B cell (primary cell): ENCODE data around the gene KRTAP5-1. TPM values are rescaled to one million over a fixed set of nuclear protein-coding genes. Genes with fewer than 3 reads are reported as not detected.

Experiments used
- ATAC-seq: fragments of 200-7000 bp; cut with Tn5 transposase; one replicate; pipeline ENCODE4 v1.10.0; 2021; ENCODE audit warnings: low read depth, mild to moderate bottlenecking, moderate number of reproducible peaks, moderate library complexity
- CTCF ChIA-PET: fragments of 350-600 bp; sonication (Branson Sonifier 250); formaldehyde crosslinking; loops from one replicate; lab custom pipeline; 2021; ENCODE audit warnings: antibody characterized with exemption, inconsistent platforms; lab: Charles Lee
- POLR2A ChIA-PET: fragments of 350-600 bp; sonication (Branson Sonifier 250); formaldehyde crosslinking; loops from one replicate; lab custom pipeline; 2021; ENCODE audit warnings: antibody characterized with exemption; lab: Charles Lee
- DNase-seq: peaks from one replicate; pipeline ENCODE4 v3.0.0; 2013
- H2AFZ ChIP-seq: 2 replicates; pipeline ENCODE4 v1.6.1; 2012; ENCODE audit warnings: mild to moderate bottlenecking, low read depth, low read length; ENCODE audit not compliant: insufficient read depth, poor library complexity, severe bottlenecking
- H3K27ac ChIP-seq, 2 donors: 1 replicate in 1 of 2; 2 replicates in 1 of 2; pipeline ENCODE4 v1.5.1; 2012 to 2013; ENCODE audit warnings: low read length in 2 of 2, mild to moderate bottlenecking in 2 of 2, moderate library complexity in 1 of 2
- H3K27me3 ChIP-seq, 4 experiments: fragments of 200-600 bp in 1 of 4; sonication (generic) in 1 of 4; replicated peaks in 1 of 4; 1 replicate in 2 of 4; 2 replicates in 2 of 4; pipeline versions ENCODE4 v1.6.1 to v1.7.0; 2013 to 2016; ENCODE audit warnings: low read length in 3 of 4, mild to moderate bottlenecking in 2 of 4, mixed read lengths in 1 of 4, moderate library complexity in 1 of 4; ENCODE audit not compliant: insufficient read depth in 4 of 4, control insufficient read depth in 3 of 4; ENCODE audit errors: control extremely low read depth in 1 of 4
- H3K36me3 ChIP-seq, 2 experiments: replicated peaks in 1 of 2; 1 replicate in 1 of 2; 2 replicates in 1 of 2; pipeline versions ENCODE4 v1.6.1 to v1.7.1; 2013; ENCODE audit warnings: low read length in 1 of 2; ENCODE audit not compliant: insufficient read depth in 2 of 2, control insufficient read depth in 1 of 2; ENCODE audit errors: control extremely low read depth in 1 of 2, extremely low read depth in 1 of 2
- H3K4me1 ChIP-seq, 2 donors: fragments of 200-600 bp in 1 of 2; sonication (generic) in 1 of 2; 1 replicate in 1 of 2; 2 replicates in 1 of 2; pipeline versions ENCODE4 v1.5.1 to v1.6.1; 2013 to 2017; ENCODE audit warnings: low read length in 2 of 2; ENCODE audit not compliant: control insufficient read depth in 2 of 2, insufficient read depth in 2 of 2
- H3K4me2 ChIP-seq: replicated peaks from 2 replicates; pipeline ENCODE3; 2012; ENCODE audit warnings: mild to moderate bottlenecking, low read depth, low read length; ENCODE audit not compliant: poor library complexity, severe bottlenecking
- H3K4me3 ChIP-seq, 5 experiments: fragments of 200-600 bp in 1 of 5; sonication (generic) in 1 of 5; 1 replicate in 3 of 5; 2 replicates in 2 of 5; pipeline versions ENCODE4 v1.5.1 to v1.7.0; 2011 to 2016; ENCODE audit warnings: low read length in 4 of 5, mild to moderate bottlenecking in 4 of 5, low read depth in 2 of 5, control low read depth in 1 of 5, moderate library complexity in 1 of 5; ENCODE audit not compliant: insufficient read depth in 1 of 5; ENCODE audit errors: control extremely low read depth in 1 of 5, extremely low read depth in 1 of 5
- H3K79me2 ChIP-seq: fragments of 200-600 bp; sonication (generic); one replicate; pipeline ENCODE4 v1.6.0; 2016; ENCODE audit warnings: low read length; ENCODE audit not compliant: control insufficient read depth, insufficient read depth
- H3K9ac ChIP-seq: fragments of 200-600 bp; sonication (generic); 2 replicates; pipeline ENCODE4 v1.6.1; 2017; ENCODE audit warnings: mild to moderate bottlenecking, low read length, moderate library complexity
- H3K9me3 ChIP-seq, 3 donors: one replicate each; pipeline versions ENCODE4 v1.6.1 to v1.7.1; 2013; ENCODE audit warnings: low read length in 2 of 3; ENCODE audit not compliant: control insufficient read depth in 2 of 3, insufficient read depth in 1 of 3; ENCODE audit errors: control extremely low read depth in 1 of 3
- H4K20me1 ChIP-seq: 2 replicates; pipeline ENCODE4 v1.6.0; 2012; ENCODE audit warnings: mild to moderate bottlenecking, low read length; ENCODE audit not compliant: insufficient read depth, control insufficient read depth, poor library complexity, severe bottlenecking
- H3K27ac Mint-ChIP-seq: one replicate; pipeline ENCODE4 v1.8.0; 2021; ENCODE audit warnings: mixed read lengths
- H3K27me3 Mint-ChIP-seq: one replicate; pipeline ENCODE4 v1.8.0; 2021; ENCODE audit warnings: mixed read lengths
- H3K4me1 Mint-ChIP-seq: one replicate; pipeline ENCODE4 v1.8.0; 2021; ENCODE audit warnings: mixed read lengths
- H3K4me3 Mint-ChIP-seq: one replicate; pipeline ENCODE4 v1.8.0; 2021; ENCODE audit warnings: mixed read lengths
- H3K9me3 Mint-ChIP-seq: one replicate; pipeline ENCODE4 v1.8.0; 2022; ENCODE audit warnings: mixed read lengths; ENCODE audit not compliant: insufficient read depth
- CTCF ChIP-seq: fragments of 200-600 bp; IDR thresholded peaks from one replicate; pipeline ENCODE4 v1.8.0; 2022; ENCODE audit warnings: antibody characterized with exemption, mild to moderate bottlenecking
- EZH2 ChIP-seq: IDR thresholded peaks from 2 replicates; pipeline ENCODE4 v1.6.1; 2012; ENCODE audit warnings: borderline replicate concordance, low read depth, mild to moderate bottlenecking, moderate library complexity, low read length; ENCODE audit not compliant: insufficient read depth, poor library complexity, severe bottlenecking
- WGBS: methylation state at CpG from one replicate; pipeline ENCODE4 v1.1.5; 2013; ENCODE audit warnings: missing lambda C conversion rate; ENCODE audit not compliant: insufficient coverage; 5-methylcytosine and 5-hydroxymethylcytosine counted together
- intact Hi-C: fragments of 100-400 bp; cut with micrococcal nuclease; formaldehyde crosslinking; loops from one replicate; pipeline ENCODE4 v1.10.0; 2022
- polyA plus RNA-seq: library from polyadenylated mRNA; depleted of rRNA; stranded (reverse); fragments of >200 nt; gene quantifications from 2 replicates; pipeline ENCODE4 v1.2.3, GENCODE V29; 2012
- total RNA-seq, 2 donors: library from RNA; stranded (reverse); fragments of 120-200 nt in 1 of 2; gene quantifications; 1 replicate in 1 of 2; 2 replicates in 1 of 2; pipeline versions ENCODE4 v1.2.3 to v1.2.4, GENCODE V29; 2013 to 2022

The KRTAP5-1 gene
- total and polyA plus RNA-seq, 2 donors (not counting 1 experiment from before 2014, with no cell fraction given): not detected

- no peak overlapping the region for H3K27ac ChIP-seq
- no peak overlapping the region for H2AFZ ChIP-seq
- no peaks in the 10 kb centered on the region for H3K9me3 ChIP-seq
- H4K20me1 ChIP-seq: no peaks in the 10 kb centered on the region
- Mint-ChIP-seq H3K9me3 (no peaks in the 10 kb centered on the region), H3K4me1 (peaks cover 3% of the 10 kb centered on the region), H3K27me3 (peaks cover 50% of the 10 kb centered on the region), H3K4me3 (no peak overlapping the region), H3K27ac (no peak overlapping the region)
- peak overlapping the region; percentile 43 for H3K4me2 ChIP-seq
- peak; percentile 87 for TF ChIP-seq CTCF
- TF ChIP-seq EZH2: no peak
- 26% methylated on average over 35 of the region's 35 CpGs for WGBS
- ATAC-seq (peak; percentile 80), DNase-seq (peak; percentile 63)
- H3K79me2 ChIP-seq: no peaks in the 10 kb centered on the region
- no peaks in the 10 kb centered on the region for H3K36me3 ChIP-seq
- H3K4me3 ChIP-seq: no peak overlapping the region
- H3K27me3 ChIP-seq: peaks cover 0 to 24% (median 6%) of the 10 kb centered on the region in 4 experiments
- intact Hi-C loops: loop anchor here (2.0 kb wide), 2 partner anchors 34 to 426 kb away; no protein-coding TSS in a partner anchor
- POLR2A ChIA-PET: no interaction called here
- CTCF ChIA-PET: interaction anchor here (0.9 to 6.3 kb wide), 4 partner anchors 9 to 82 kb away, joined by 3 to 25 read pairs (median 4); no protein-coding TSS in a partner anchor
- peaks cover 7 to 8% of the 10 kb centered on the region in 2 donors for H3K4me1 ChIP-seq
- H3K9ac ChIP-seq: no peak overlapping the region
Measured at GRCh38 chr11:1628506-1629325, 43.6 kb upstream of the KRTAP5-1 start.

- H3K9me3 ChIP-seq: no peaks in the 10 kb centered on the region
- H3K4me2 ChIP-seq: no peak overlapping the region
- DNase-seq (no peak), ATAC-seq (no peak)
- H4K20me1 ChIP-seq: no peaks in the 10 kb centered on the region
- TF ChIP-seq EZH2 (no peak), CTCF (no peak)
- H3K27ac ChIP-seq: no peak overlapping the region
- H3K9ac ChIP-seq: no peak overlapping the region
- H2AFZ ChIP-seq: no peak overlapping the region
- peaks cover 28% of the 10 kb centered on the region for H3K27me3 Mint-ChIP-seq
- POLR2A ChIA-PET: no interaction called here
- H3K27ac Mint-ChIP-seq: no peak overlapping the region
- intact Hi-C loops: no loop called here
- no peaks in the 10 kb centered on the region for H3K36me3 ChIP-seq
- 88% methylated on average over 12 of the region's 13 CpGs for WGBS
- CTCF ChIA-PET: no interaction called here
- peaks cover 3% of the 10 kb centered on the region for H3K4me1 Mint-ChIP-seq
- H3K9me3 Mint-ChIP-seq: no peaks in the 10 kb centered on the region
- peaks cover 7 to 8% of the 10 kb centered on the region in 2 donors for H3K4me1 ChIP-seq
- no peak overlapping the region for H3K4me3 Mint-ChIP-seq
- H3K4me3 ChIP-seq: no peak overlapping the region
- no peaks in the 10 kb centered on the region for H3K79me2 ChIP-seq
- H3K27me3 ChIP-seq: peaks cover 0 to 18% (median 2%) of the 10 kb centered on the region in 4 experiments
Measured at GRCh38 chr11:1625541-1625940, 40.5 kb upstream of the KRTAP5-1 start.
